ENCODE measurements around the gene ATP6V0A1. TPM values are rescaled to one million over a fixed set of nuclear protein-coding genes. Genes with fewer than 3 reads are reported as not detected.
A peak's percentile ranks its signal among the peaks of the same experiment; 100 is the strongest.
"Not testable (repeated sequence)": the region's sequence is repeated elsewhere in the genome, so short reads cannot be mapped to it uniquely, and the experiment has no call there.

ATP6V0A1 gene
- total RNA-seq, 2 experiments from 2014 or later = 4.6 to 6.0 TPM

GRCh38 chr17:42474276-42474675, 15.6 kb downstream of the ATP6V0A1 start:
- H3K27me3 Mint-ChIP-seq = peaks cover 4% of the 10 kb centered on the region
- H3K4me3 Mint-ChIP-seq = no peak overlapping the region
- H3K36me3 Mint-ChIP-seq = peaks cover 4% of the 10 kb centered on the region
- H3K4me1 Mint-ChIP-seq = peaks cover 5% of the 10 kb centered on the region
- H3K27ac Mint-ChIP-seq = no peak overlapping the region
- H3K9me3 Mint-ChIP-seq (ENCODE audit: low read depth) = no peaks in the 10 kb centered on the region
- ATAC-seq (no peak), DNase-seq (no peak)
- CTCF ChIA-PET = interaction anchor here (1.1 kb wide), 1 partner anchor 39 kb away, joined by 3 read pairs; no protein-coding TSS in a partner anchor

GRCh38 chr17:42475121-42475520, 16.4 kb downstream of the ATP6V0A1 start:
- DNase-seq = no peak
- ATAC-seq = no peak
- H3K36me3 Mint-ChIP-seq = peaks cover 4% of the 10 kb centered on the region
- peaks cover 11% of the 10 kb centered on the region for H3K27me3 Mint-ChIP-seq
- peaks cover 5% of the 10 kb centered on the region for H3K4me1 Mint-ChIP-seq
- no peak overlapping the region for H3K4me3 Mint-ChIP-seq
- CTCF ChIA-PET = interaction anchor here (0.9 to 1.5 kb wide), 3 partner anchors 11 to 40 kb away, joined by 3 read pairs; no protein-coding TSS in a partner anchor
- H3K27ac Mint-ChIP-seq = no peak overlapping the region
- H3K9me3 Mint-ChIP-seq (ENCODE audit: low read depth) = no peaks in the 10 kb centered on the region

- peaks cover 16% of the 10 kb centered on the region for H3K27me3 Mint-ChIP-seq
- ATAC-seq (no peak), DNase-seq (no peak)
- H3K4me3 Mint-ChIP-seq = no peak overlapping the region
- CTCF ChIA-PET = interaction anchor here (0.9 to 1.5 kb wide), 2 partner anchors 12 to 16 kb away, joined by 3 read pairs; no protein-coding TSS in a partner anchor
- peaks cover 5% of the 10 kb centered on the region for H3K4me1 Mint-ChIP-seq
- H3K27ac Mint-ChIP-seq = no peak overlapping the region
- H3K36me3 Mint-ChIP-seq = peaks cover 4% of the 10 kb centered on the region
- H3K9me3 Mint-ChIP-seq (ENCODE audit: low read depth) = no peaks in the 10 kb centered on the region
These were observed 17.2 kb downstream of the ATP6V0A1 start for GRCh38 chr17:42475835-42476234.

- H3K27me3 Mint-ChIP-seq = peaks cover 16% of the 10 kb centered on the region
- H3K27ac Mint-ChIP-seq = no peak overlapping the region
- H3K36me3 Mint-ChIP-seq = peaks cover 4% of the 10 kb centered on the region
- CTCF ChIA-PET = interaction anchor here (1.2 kb wide), 1 partner anchor 48 kb away, joined by 3 read pairs; no protein-coding TSS in a partner anchor
- H3K4me3 Mint-ChIP-seq = no peak overlapping the region
- H3K9me3 Mint-ChIP-seq (ENCODE audit: low read depth) = no peaks in the 10 kb centered on the region
- no peak for DNase-seq
- ATAC-seq = no peak
- H3K4me1 Mint-ChIP-seq = peaks cover 5% of the 10 kb centered on the region
These were observed 17.7 kb downstream of the ATP6V0A1 start for GRCh38 chr17:42476411-42476810.

GRCh38 chr17:42477173-42477572, 18.5 kb downstream of the ATP6V0A1 start:
- Mint-ChIP-seq H3K9me3 (ENCODE audit: low read depth) (no peaks in the 10 kb centered on the region), H3K36me3 (peaks cover 4% of the 10 kb centered on the region), H3K4me3 (no peak overlapping the region), H3K4me1 (peaks cover 5% of the 10 kb centered on the region), H3K27me3 (peaks cover 16% of the 10 kb centered on the region), H3K27ac (no peak overlapping the region)
- ATAC-seq (no peak), DNase-seq (no peak)
- CTCF ChIA-PET = interaction anchor here (1.2 kb wide), 1 partner anchor 49 kb away, joined by 3 read pairs; no protein-coding TSS in a partner anchor

- H3K27ac Mint-ChIP-seq; ATAC-seq; H3K9me3 Mint-ChIP-seq (ENCODE audit: low read depth); CTCF ChIA-PET; H3K4me3 Mint-ChIP-seq; H3K36me3 Mint-ChIP-seq; H3K4me1 Mint-ChIP-seq; DNase-seq: not testable (repeated sequence)
- peaks cover 16% of the 10 kb centered on the region for H3K27me3 Mint-ChIP-seq
These were observed 19.1 kb downstream of the ATP6V0A1 start for GRCh38 chr17:42477824-42478223.

- DNase-seq (peak; percentile 86), ATAC-seq (peak; percentile 97)
- peaks cover 29% of the 10 kb centered on the region for H3K27me3 Mint-ChIP-seq
- no peak overlapping the region for H3K27ac Mint-ChIP-seq
- peaks cover 10% of the 10 kb centered on the region for H3K36me3 Mint-ChIP-seq
- H3K4me3 Mint-ChIP-seq = peak overlapping the region; percentile 54
- no peaks in the 10 kb centered on the region for H3K9me3 Mint-ChIP-seq (ENCODE audit: low read depth)
- peaks cover 28% of the 10 kb centered on the region for H3K4me1 Mint-ChIP-seq
- CTCF ChIA-PET = interaction anchor here (0.5 to 2.7 kb wide), 6 partner anchors 10 to 142 kb away, joined by 3 to 8 read pairs (median 4); no protein-coding TSS in a partner anchor
These were observed 25.6 kb downstream of the ATP6V0A1 start for GRCh38 chr17:42484304-42484703.

GRCh38 chr17:42485680-42486079, 27.0 kb downstream of the ATP6V0A1 start:
- Mint-ChIP-seq H3K36me3 (peaks cover 16% of the 10 kb centered on the region), H3K27ac (no peak overlapping the region), H3K9me3 (ENCODE audit: low read depth) (no peaks in the 10 kb centered on the region), H3K4me3 (no peak overlapping the region), H3K27me3 (peaks cover 23% of the 10 kb centered on the region), H3K4me1 (peaks cover 28% of the 10 kb centered on the region)
- CTCF ChIA-PET = interaction anchor here (0.8 to 2.7 kb wide), 3 partner anchors 34 to 119 kb away, joined by 3 to 8 read pairs (median 4); no protein-coding TSS in a partner anchor
- ATAC-seq (no peak), DNase-seq (no peak)

GRCh38 chr17:42488032-42488431, 29.4 kb downstream of the ATP6V0A1 start:
- peaks cover 16% of the 10 kb centered on the region for H3K36me3 Mint-ChIP-seq
- no peak overlapping the region for H3K4me3 Mint-ChIP-seq
- H3K27ac Mint-ChIP-seq = peak overlapping the region; percentile 29
- DNase-seq = no peak
- H3K4me1 Mint-ChIP-seq = peaks cover 27% of the 10 kb centered on the region
- no peak for ATAC-seq
- H3K9me3 Mint-ChIP-seq (ENCODE audit: low read depth) = no peaks in the 10 kb centered on the region
- H3K27me3 Mint-ChIP-seq = peaks cover 21% of the 10 kb centered on the region
- CTCF ChIA-PET = interaction anchor here (0.8 to 1.8 kb wide), 3 partner anchors 28 to 90 kb away, joined by 3 to 4 read pairs (median 3); no protein-coding TSS in a partner anchor

- CTCF ChIA-PET = interaction anchor here (0.8 to 1.6 kb wide), 2 partner anchors 27 to 310 kb away, joined by 3 to 7 read pairs; no protein-coding TSS in a partner anchor
- no peak for DNase-seq
- H3K9me3 Mint-ChIP-seq (ENCODE audit: low read depth) = no peaks in the 10 kb centered on the region
These were observed 34.6 kb downstream of the ATP6V0A1 start for GRCh38 chr17:42493319-42493718.

GRCh38 chr17:42494673-42495072, 36.0 kb downstream of the ATP6V0A1 start:
- no peak overlapping the region for H3K27ac Mint-ChIP-seq
- no peaks in the 10 kb centered on the region for H3K9me3 Mint-ChIP-seq (ENCODE audit: low read depth)
- H3K27me3 Mint-ChIP-seq = peaks cover 5% of the 10 kb centered on the region
- ATAC-seq (no peak), DNase-seq (no peak)
- peaks cover 2% of the 10 kb centered on the region for H3K36me3 Mint-ChIP-seq
- CTCF ChIA-PET = interaction anchor here (0.6 to 1.6 kb wide), 4 partner anchors 10 to 759 kb away, joined by 3 to 7 read pairs (median 4); no protein-coding TSS in a partner anchor
- H3K4me1 Mint-ChIP-seq = peaks cover 10% of the 10 kb centered on the region
- no peak overlapping the region for H3K4me3 Mint-ChIP-seq

More at GRCh38 chr17:42493319-42493718, 34.6 kb downstream of the ATP6V0A1 start:
- Mint-ChIP-seq H3K27ac (no peak overlapping the region), H3K4me3 (no peak overlapping the region), H3K36me3 (peaks cover 7% of the 10 kb centered on the region), H3K27me3 (peaks cover 9% of the 10 kb centered on the region), H3K4me1 (peaks cover 12% of the 10 kb centered on the region)
- ATAC-seq = no peak

GRCh38 chr17:42498828-42499227, 40.1 kb downstream of the ATP6V0A1 start:
- Mint-ChIP-seq H3K4me3 (no peak overlapping the region), H3K36me3 (no peaks in the 10 kb centered on the region), H3K27me3 (peaks cover 4% of the 10 kb centered on the region), H3K4me1 (peaks cover 10% of the 10 kb centered on the region), H3K27ac (no peak overlapping the region), H3K9me3 (ENCODE audit: low read depth) (no peaks in the 10 kb centered on the region)
- CTCF ChIA-PET = no interaction called here
- DNase-seq (no peak), ATAC-seq (no peak)

GRCh38 chr17:42502091-42502490, 43.4 kb downstream of the ATP6V0A1 start:
- Mint-ChIP-seq H3K9me3 (ENCODE audit: low read depth) (no peaks in the 10 kb centered on the region), H3K4me3 (no peak overlapping the region), H3K27me3 (peaks cover 6% of the 10 kb centered on the region), H3K27ac (no peak overlapping the region), H3K4me1 (no peaks in the 10 kb centered on the region), H3K36me3 (no peaks in the 10 kb centered on the region)
- CTCF ChIA-PET = no interaction called here
- DNase-seq (no peak), ATAC-seq (no peak)

- ATAC-seq = no peak
- DNase-seq = no peak
- Mint-ChIP-seq H3K9me3 (ENCODE audit: low read depth) (no peaks in the 10 kb centered on the region), H3K4me3 (no peak overlapping the region), H3K36me3 (no peaks in the 10 kb centered on the region), H3K27ac (no peak overlapping the region), H3K4me1 (no peaks in the 10 kb centered on the region), H3K27me3 (peaks cover 9% of the 10 kb centered on the region)
- CTCF ChIA-PET = no interaction called here
These were observed 44.2 kb downstream of the ATP6V0A1 start for GRCh38 chr17:42502926-42503325.
